AG10803 (cell line): ENCODE measurements around the gene WNT9B.

Experiments
- DNase-seq: peaks from one replicate; pipeline ENCODE4 v3.0.0; 2010; ENCODE audit warnings: low read depth
- H3K4me3 ChIP-seq: 2 replicates; pipeline ENCODE4 v1.5.1; 2011; ENCODE audit warnings: mild to moderate bottlenecking, low read length, control low read depth
- TF ChIP-seq, protein P1 (sequence below): conservative IDR thresholded peaks from 2 replicates; pipeline ENCODE4 v1.5.1; 2011; ENCODE audit warnings: mild to moderate bottlenecking, low read length, control low read depth, inconsistent platforms

WNT9B gene

DNA sequence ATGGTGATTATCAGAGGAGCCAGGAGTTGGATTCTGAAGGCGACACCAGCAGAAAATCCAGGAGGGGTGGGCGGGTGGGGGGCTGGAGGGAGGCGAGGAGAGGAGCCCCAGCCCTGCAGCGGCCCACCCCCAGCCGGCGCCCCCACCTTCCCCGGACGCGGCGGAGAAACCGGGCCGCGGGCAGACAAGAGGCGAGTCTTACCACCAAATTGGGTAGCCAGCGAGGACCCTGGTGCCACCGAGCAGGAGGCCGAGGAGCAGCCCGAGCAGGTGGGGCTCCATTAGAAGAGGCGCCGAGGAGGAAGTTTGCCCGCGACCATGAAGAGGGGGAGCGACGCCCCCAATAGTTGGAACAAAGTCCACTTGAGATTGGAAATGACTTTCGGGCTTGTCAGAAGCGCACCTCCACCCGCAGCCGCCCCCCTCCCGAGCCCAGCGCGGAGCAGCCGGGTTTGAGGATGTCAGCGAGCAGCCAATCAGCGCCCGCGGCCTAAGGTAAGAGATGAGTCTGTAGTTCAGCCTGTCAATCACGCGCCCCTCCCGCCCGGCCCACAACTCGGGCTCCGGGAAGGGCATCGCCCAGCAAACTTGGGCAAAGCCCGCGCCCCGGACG is 33.0 kb upstream of the WNT9B start, which contains the start of gene WNT3:
Gene WNT3, minus strand, starts transcription at position 377 of the 613 bp plus-strand sequence. Its CDS starts 95 bp downstream, at position 282.
- TF ChIP-seq, protein P1, sequence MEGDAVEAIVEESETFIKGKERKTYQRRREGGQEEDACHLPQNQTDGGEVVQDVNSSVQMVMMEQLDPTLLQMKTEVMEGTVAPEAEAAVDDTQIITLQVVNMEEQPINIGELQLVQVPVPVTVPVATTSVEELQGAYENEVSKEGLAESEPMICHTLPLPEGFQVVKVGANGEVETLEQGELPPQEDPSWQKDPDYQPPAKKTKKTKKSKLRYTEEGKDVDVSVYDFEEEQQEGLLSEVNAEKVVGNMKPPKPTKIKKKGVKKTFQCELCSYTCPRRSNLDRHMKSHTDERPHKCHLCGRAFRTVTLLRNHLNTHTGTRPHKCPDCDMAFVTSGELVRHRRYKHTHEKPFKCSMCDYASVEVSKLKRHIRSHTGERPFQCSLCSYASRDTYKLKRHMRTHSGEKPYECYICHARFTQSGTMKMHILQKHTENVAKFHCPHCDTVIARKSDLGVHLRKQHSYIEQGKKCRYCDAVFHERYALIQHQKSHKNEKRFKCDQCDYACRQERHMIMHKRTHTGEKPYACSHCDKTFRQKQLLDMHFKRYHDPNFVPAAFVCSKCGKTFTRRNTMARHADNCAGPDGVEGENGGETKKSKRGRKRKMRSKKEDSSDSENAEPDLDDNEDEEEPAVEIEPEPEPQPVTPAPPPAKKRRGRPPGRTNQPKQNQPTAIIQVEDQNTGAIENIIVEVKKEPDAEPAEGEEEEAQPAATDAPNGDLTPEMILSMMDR, result no peak
- H3K4me3 ChIP-seq, result peak within 1 kb of the TSS; percentile 24
- no peak for DNase-seq

DNA sequence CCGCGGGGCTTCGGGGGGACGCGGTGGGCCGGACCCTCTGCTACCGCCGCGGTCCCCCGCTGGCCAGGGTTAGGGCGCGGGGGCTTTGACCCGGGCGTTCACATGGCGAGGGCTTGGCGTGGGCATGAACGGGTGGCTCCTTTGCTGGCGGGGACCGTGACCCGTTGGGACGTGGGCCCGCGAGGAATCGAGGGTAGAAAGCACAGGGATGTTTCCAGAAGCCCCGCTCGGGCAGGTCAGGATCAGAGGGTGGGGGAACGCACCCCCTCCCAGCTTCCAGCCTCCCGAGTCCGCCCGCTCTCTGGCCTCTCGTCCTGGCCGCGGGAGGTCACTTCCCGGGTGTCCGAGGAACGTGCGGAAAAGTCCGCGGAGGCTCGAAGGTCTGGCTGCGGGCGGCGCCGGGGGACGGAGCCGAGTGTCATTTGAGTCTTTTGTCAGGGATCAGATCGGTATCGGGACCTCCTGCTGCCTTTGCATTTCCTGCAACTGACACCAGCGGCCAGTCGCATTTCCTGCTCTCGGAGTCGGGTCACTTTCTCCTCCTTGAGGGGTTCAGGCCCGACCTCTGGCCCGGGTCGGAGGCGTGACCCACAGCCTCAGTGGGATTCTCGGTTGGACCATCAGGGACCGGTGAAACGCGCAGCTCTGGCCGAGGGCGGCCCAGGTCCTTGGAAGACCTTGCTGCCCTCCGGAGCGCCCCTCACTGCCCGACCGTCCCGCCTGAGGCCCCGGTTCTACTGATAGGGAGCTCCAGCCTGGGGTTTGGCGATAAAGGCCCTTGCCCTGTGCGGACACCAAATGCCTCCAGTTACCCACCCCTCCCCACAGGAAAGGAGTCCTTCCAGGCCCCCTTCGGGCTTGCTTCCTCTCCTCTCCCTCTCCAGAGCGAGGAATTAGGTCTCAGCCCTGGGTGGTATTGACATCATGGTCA is 32.2 kb upstream of the WNT9B start:
- DNase-seq, result no peak
- TF ChIP-seq, protein P1, result no peak
- H3K4me3 ChIP-seq, result peak overlapping the region; percentile 24

DNA sequence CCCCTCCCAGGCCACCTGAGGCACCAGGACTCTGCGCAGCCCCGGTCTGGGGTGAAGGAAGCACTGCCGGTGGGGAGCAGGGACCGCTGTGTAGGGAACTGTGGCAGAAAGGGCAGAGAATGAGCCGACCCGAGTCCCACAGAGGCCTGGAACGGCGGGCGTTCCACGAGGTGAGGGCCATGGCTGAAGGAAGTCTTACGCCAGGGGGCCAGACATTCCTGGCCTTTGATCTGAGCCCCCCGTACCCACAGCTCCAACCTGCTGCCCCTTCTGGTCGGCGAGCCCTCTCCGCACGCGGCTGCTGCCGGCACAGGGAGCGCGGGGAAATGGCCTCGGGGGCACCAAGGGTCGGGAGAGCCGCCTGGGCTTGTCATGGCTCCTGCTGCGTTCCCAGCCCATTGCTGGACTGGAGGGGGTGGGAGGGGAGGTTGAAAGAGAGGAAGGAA is 31.5 kb upstream of the WNT9B start:
- no peak for DNase-seq
- H3K4me3 ChIP-seq, result no peak overlapping the region
- TF ChIP-seq, protein P1, result no peak

DNA sequence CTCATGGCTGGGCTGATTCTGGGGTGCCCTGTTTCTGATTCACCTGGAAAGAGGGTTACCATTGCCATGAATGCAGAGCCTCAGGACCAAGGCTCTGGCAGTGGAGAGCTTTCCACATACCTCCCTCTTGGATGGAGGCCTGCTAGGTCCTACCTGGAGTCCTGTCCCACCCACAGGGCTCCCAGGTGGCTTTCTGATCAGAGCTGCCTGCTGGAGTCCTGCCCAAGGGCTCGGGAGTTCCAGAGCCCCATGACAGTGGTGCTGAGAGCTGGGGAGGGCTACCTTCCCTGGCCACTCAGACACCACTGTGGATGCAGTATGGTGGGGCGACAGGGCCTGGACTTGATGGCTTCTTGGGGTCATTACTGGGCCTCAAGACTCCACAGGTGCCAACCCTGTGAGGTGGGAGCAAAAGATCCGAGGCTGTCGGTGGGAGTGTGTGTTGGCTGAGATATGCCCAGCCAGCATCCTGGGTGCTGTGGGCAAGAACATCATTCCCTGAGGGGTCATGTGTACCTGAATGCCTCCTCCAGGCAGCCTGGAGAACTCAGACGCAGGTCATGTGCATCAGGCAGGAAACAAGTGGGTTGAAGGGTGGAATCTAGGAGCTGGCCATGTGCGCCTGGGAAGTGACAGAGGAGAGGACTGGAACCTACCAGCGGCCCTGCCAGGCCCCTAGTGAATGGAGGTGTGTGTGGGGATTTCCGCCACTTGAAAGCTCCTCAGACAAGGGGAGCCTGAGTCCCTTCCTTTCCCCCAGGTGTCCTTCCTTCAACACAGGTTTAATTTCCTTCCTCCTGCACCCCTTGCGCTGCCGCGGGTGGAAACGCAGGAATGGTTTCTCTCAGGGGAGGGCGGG is 30.6 kb upstream of the WNT9B start:
- H3K4me3 ChIP-seq, result no peak overlapping the region
- TF ChIP-seq, protein P1, result no peak
- no peak for DNase-seq

DNA sequence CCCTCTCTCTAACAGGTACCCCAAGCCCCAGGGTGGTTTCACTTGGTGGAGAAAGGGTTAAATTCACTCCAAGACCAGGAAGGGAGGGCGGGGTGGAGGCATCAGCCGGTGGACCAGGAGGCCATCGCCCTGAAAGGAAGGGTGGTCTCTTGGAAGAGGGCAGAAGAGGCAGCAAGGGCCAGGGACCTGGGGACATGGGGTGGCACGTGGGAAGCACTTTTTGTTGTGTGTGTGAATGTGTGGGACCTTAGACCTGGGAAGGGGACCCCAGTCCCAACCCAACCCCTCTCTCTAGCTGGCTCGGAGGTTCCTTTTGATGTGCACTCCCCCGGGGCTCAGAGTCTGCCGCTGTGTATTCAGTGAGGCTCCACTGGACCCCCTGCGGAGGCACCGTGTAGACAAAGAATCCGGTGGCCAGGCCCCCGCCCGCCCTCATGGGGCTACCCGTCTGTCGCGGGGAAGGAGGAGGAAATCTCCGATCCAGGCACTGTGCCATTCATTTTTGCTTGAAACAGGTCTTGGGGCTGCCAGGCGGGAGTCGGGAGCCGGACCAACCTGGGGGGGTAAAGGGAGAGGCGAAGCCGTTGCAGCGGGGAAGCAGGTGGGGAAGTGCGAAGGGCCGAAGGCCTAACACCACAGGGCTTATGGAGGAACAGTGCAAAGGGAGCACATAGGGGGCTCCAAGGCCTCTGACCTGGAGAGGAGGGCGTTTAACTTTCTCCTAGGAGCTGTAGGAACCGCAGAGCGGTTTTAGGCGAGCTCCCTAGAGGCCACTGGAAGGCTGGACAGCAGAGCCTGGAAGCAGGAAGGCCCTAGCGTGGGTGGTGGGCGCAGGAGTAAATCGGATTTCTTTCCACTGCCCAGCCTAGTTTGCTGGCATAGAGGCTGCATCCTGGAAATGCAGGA is 29.6 kb upstream of the WNT9B start:
- DNase-seq, result no peak
- no peak overlapping the region for H3K4me3 ChIP-seq
- TF ChIP-seq, protein P1, result no peak

DNA sequence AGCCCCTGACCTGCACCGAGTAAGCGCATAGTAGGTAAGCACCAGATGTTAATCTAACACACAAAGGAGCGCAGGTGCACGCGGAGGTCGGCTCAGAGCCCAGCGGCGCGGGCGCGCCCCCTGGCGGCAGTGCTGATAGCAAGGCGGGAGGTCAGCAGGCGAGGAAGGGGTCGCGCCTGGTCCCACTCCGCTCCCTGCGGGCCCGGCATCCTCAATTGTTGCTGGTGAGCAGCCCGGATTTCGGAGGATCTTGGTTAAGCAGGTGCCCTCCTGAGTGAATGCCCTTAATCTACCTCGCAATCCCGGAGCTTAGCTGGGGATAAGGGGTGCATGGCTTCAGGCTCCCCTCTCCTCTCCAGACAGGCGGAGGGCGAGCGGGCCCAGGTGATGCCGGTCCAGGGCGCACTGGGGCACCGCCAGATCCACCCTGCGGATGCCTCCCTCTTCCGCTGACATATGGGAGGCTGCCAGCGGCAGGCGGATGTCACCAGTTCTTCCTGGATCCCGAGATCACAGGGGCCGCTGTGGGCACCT is 28.9 kb upstream of the WNT9B start:
- TF ChIP-seq, protein P1, result peak; percentile 55
- no peak for DNase-seq
- H3K4me3 ChIP-seq, result no peak overlapping the region
